Ovary (tissue), 3 donors: ENCODE data around the gene OMG.

Experiments used
- CTCF ChIP-seq, 3 donors: fragments of 450-650 bp in 2 of 3; fragments of 200-600 bp in 1 of 3; IDR thresholded peaks; one replicate each; pipeline versions ENCODE4 v1.5.1 to v1.8.0; 2016 to 2022; ENCODE audit warnings: antibody characterized with exemption in 3 of 3, mild to moderate bottlenecking in 1 of 3
- POLR2A ChIP-seq: fragments of 450-650 bp; IDR thresholded peaks from one replicate; pipeline ENCODE4 v1.6.1; 2017; ENCODE audit warnings: antibody characterized with exemption, mild to moderate bottlenecking, moderate library complexity
- donor health status: DM: no; HTN: no; CAD: no.

DNA sequence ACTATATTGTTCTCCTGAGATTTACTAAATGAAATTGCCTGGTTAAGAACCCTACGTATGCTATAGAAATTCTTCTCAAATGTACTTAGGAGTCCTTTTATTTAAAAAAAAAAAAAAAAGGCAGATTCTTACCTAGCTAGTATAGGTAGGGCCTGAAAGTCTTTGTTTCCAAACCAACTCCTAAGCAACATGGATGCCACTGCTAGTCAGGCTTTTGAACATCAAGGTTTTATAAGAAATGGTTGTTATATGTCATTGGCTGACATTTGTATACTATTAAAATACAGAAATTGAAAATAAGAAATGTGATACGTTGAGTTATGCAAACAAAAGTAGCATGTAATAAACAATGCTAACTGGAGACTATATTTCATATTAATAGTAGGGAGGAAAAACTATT lies 23.2 kb upstream of the OMG start:
- TF ChIP-seq CTCF (IDR thresholded peaks at IDR 0.05) (no peak), POLR2A (no peak)
